Measurements from ENCODE around the gene ESYT1.

Gene ESYT1

GRCh38 chr12:56128670-56129205 lies 671 bp downstream of the ESYT1 start:
- no peak for DNase-seq (ENCODE audit: low read depth in 2 of 2)

- DNase-seq (ENCODE audit: low read depth in 2 of 2) = peak; percentile 74 to 81
Observed at GRCh38 chr12:56129206-56129941, 1.3 kb downstream of the ESYT1 start.

- no peak for DNase-seq (ENCODE audit: low read depth in 2 of 2)
Observed at GRCh38 chr12:56129942-56130495, 2.0 kb downstream of the ESYT1 start.

- no peak for DNase-seq (ENCODE audit: low read depth in 2 of 2)
Observed at GRCh38 chr12:56130876-56131275, 2.8 kb downstream of the ESYT1 start.

GRCh38 chr12:56134897-56135296 lies 6.8 kb downstream of the ESYT1 start:
- DNase-seq (ENCODE audit: low read depth in 2 of 2) = no peak

- no peak for DNase-seq (ENCODE audit: low read depth in 2 of 2)
Observed at GRCh38 chr12:56137853-56138571, 9.9 kb downstream of the ESYT1 start.

- no peak for DNase-seq (ENCODE audit: low read depth in 2 of 2)
Observed at GRCh38 chr12:56141946-56142784, 14.1 kb downstream of the ESYT1 start.

- no peak for DNase-seq (ENCODE audit: low read depth in 2 of 2)
Observed at GRCh38 chr12:56143217-56143616, 15.2 kb downstream of the ESYT1 start.

GRCh38 chr12:56143870-56144269 lies 15.8 kb downstream of the ESYT1 start:
- DNase-seq (ENCODE audit: low read depth in 2 of 2) = no peak

- no peak for DNase-seq (ENCODE audit: low read depth in 2 of 2)
Observed at GRCh38 chr12:56145217-56145616, 17.1 kb downstream of the ESYT1 start.

- no peak for DNase-seq (ENCODE audit: low read depth in 2 of 2)
Observed at GRCh38 chr12:56146492-56147460, 18.7 kb downstream of the ESYT1 start.

- DNase-seq (ENCODE audit: low read depth in 2 of 2) = no peak
Observed at GRCh38 chr12:56150563-56150962, 22.5 kb downstream of the ESYT1 start.

GRCh38 chr12:56151672-56152131 lies 23.6 kb downstream of the ESYT1 start:
- DNase-seq (ENCODE audit: low read depth in 2 of 2) = peak; percentile 53 to 57

GRCh38 chr12:56152132-56152755 lies 24.2 kb downstream of the ESYT1 start, which contains the start of gene MYL6B:
Gene MYL6B, plus strand, starts transcription at chr12:56152587. Its CDS starts 1,332 bp downstream, at chr12:56153919.
- peak; percentile 92 to 93 for DNase-seq (ENCODE audit: low read depth in 2 of 2)

- DNase-seq (ENCODE audit: low read depth in 2 of 2) = no peak
Observed at GRCh38 chr12:56152756-56153677, 24.9 kb downstream of the ESYT1 start.

GRCh38 chr12:56153678-56154065 lies 25.6 kb downstream of the ESYT1 start:
- DNase-seq (ENCODE audit: low read depth in 2 of 2) = no peak

- no peak for DNase-seq (ENCODE audit: low read depth in 2 of 2)
Observed at GRCh38 chr12:56154246-56154771, 26.2 kb downstream of the ESYT1 start.

GRCh38 chr12:56154818-56155217 lies 26.8 kb downstream of the ESYT1 start:
- no peak for DNase-seq (ENCODE audit: low read depth in 2 of 2)

All from stimulated activated CD8-positive, alpha-beta memory T cell treated with anti-CD3 and anti-CD28 coated beads, Interleukin-15, amount 100 ng/mL, for 48 hours (primary cell).